HG02642 (cell line): ENCODE results near the gene EIF4G3.

Experiments
- ATAC-seq: cut with Tn5 transposase; IDR thresholded peaks from one replicate; pipeline ENCODE4 v1.9.1; 2021; ENCODE audit warnings: mild to moderate bottlenecking; ENCODE audit not compliant: unreplicated experiment, poor library complexity

The EIF4G3 gene

DNA sequence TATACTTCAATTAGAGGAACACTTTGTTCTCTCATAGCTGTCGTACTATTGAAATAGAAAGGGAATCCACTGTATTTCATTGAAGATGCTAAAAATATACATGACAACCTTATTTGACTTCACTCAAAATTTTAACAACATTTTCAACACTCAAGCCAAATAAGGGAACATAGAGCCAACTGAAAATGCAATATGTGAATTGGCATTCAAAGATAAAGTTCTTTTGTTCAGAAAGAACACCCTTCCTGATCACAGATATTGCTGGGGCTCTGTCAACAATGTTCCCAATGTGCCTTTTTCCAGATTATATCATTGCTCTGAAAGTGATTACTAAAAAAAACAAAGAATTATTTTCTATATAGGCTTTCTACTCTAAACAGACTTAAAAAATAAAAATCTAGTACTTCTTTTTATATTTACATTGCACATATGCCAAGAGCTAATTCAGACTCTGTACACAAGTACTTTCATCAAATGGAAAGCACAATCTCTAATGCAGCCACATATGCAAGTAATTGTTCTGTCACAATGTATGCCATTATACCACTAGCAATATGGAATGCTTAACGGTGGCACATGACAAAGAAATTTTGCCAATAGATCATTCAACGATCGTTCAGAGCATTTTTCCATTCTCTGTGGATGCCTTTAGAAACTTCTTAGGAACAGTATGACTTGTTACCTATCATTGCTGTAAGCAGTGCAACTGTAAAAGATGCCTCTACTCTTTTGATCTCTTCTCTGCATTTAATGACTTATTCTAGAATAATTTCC, 171.0 kb downstream of the EIF4G3 start:
- no peak for ATAC-seq

DNA sequence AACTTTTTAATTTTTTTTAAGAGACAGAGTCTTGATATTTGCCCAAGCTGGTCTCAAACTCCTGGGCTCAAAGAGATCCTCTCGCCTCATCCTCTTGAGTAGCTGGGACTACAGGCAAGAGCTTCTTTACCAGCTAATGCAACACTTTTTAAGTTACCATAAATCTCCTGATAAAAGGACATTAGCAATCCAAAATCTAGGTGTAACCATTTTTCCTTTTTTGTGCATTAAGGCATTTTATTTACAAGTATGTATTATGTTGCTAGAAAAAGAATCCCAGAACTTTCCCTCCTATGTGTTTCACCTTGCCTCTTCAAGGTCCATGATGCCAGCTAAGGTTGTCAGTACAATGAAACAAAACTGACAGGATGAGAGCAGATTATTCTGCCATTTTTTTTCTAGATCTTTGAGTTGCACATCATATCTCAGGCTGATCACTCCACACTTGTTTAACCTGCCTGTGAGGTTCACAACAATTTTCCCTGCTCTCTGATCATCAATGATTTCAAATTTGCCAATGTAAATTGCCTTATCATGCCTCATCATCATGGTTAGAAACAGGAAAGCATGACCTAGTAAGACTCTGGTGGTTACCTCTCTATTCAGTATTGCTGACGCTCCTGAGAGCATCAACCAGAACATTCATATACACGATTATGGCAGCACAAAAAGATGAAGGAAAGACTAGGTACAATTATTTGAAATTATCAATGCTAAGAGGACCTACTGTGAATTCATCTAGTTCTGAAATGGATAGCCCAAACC, 173.2 kb downstream of the EIF4G3 start:
- no peak for ATAC-seq

DNA sequence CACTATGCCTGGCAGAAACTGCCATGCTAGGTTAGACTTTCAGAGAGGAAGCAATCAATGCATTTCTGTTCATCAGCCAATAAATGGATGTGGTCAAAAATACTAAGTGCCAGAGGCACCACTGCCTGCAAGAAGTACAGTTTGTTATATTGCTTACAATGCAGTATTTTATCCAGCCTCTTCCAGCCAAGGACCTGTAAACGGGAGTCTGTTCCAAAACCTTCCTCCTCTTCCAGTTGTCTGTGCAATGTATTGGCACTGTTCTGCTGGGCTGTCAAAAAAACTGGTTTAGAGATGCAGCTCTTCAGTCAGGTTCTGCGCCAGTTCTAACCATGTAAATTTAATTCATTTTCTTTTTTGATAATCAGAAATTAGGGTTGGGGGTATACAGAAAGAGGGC, 175.7 kb downstream of the EIF4G3 start:
- ATAC-seq, result no peak

DNA sequence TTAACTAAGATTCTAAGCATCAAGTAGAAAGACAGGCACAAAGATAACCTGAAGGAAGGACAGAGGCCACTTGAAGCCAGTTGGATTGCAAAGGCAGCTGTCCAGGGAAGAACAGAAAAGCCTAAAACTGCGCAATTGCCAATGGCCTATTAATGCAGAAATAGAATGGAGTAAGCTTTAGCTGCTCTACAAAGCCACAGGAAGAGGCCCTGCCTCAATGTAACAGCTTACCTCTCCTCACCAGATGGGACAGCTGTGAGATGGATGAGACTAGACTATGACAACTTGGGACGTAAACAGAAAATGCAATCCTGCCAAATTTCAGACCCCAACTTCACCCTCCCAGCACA, 176.5 kb downstream of the EIF4G3 start:
- ATAC-seq, result no peak

DNA sequence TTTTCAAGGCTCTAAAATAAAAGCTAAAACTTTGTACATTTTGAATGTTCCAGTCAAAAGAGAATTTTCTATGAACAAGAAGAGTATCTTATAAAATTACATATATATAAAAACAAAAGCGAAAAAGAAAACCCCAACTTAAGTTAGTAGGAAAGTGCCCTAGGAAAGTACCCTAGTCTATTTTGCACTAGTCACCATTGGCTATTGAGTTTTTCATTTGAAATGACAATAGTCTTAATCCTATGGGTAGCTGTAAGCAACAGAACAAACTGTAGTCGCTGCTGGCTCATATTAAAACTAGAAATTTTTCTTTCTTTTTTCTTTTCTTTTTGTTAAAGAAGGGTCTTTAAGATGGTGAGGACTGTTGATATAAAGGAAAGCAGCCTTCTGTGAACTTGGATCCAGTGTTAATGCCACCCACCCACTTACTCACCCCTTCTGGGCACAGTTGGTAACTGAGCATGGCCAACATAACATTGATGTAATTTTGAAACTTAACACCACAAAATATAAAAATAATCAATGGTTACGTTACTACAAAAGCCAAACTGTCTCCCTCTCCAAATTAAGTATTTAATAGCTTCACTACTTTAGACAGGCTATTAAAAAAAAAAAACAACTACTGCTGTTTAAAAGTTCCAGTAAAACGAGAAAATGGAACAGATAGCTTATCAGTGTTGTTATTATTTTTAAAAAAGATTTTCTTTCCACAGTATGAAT, 177.0 kb downstream of the EIF4G3 start:
- ATAC-seq, result no peak

DNA sequence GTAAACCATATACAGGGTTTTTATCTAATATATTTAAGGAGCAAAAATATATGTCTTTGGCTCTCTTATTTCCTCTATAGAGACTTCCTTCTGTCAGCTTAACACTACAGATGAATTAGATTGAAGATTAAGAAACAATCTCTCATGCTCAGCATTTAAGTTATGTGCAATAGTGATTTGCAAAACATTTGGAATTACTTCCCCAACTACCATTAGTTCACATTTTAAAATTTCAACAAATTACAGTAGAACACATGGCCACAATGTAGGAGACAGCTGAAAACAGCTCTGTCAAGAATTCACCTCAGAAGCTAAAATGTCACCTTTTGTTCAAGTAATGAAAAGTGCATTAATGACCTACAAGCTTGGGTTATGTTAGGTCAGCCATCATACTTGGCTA, 177.9 kb downstream of the EIF4G3 start:
- no peak for ATAC-seq

DNA sequence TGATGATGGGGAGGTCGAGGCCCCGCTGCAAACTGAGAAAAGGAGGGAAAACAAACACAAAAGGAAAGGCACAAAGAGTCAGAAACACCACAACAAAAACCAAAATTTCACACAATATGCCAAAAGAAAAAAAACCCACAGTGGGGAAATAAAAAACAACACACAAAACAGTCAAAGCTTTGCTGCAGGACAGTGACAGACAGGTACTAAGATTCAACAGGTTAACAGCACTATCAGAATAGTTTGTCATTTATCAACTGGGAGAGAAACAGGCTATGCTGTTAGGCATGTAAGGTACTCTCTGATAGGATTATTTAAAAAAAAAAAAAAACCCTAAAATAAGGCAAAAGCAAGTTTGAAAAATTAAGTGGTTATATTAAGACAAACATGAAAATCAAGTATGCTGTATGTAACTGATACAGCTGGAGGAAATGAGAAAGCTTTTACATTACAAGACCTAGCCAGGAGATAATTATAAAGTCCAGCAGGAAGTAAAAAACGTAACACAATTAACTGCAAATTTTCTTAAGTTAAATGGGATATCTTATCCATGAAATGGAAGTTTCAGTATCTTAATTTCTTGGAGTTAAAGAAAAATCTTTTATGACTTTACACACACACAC, 179.0 kb downstream of the EIF4G3 start:
- ATAC-seq, result no peak

DNA sequence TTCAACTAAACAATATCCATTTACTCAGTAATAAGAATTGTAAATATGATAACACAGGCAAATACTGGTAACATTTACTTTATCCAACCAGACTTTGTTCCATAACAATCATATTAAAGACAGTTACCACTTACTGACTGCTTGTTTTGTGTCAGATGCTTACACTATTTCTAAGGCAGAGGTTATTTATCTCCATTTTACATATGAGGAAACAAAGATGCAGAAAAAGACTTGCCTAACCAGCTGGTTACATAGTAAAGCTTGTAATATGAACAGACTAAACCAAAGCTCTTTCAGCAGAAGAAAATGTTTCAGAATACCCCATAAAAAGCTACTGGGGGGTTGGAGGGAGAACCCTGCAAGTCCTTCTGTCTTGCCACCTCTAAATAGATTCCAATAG, 180.1 kb downstream of the EIF4G3 start:
- ATAC-seq, result no peak

DNA sequence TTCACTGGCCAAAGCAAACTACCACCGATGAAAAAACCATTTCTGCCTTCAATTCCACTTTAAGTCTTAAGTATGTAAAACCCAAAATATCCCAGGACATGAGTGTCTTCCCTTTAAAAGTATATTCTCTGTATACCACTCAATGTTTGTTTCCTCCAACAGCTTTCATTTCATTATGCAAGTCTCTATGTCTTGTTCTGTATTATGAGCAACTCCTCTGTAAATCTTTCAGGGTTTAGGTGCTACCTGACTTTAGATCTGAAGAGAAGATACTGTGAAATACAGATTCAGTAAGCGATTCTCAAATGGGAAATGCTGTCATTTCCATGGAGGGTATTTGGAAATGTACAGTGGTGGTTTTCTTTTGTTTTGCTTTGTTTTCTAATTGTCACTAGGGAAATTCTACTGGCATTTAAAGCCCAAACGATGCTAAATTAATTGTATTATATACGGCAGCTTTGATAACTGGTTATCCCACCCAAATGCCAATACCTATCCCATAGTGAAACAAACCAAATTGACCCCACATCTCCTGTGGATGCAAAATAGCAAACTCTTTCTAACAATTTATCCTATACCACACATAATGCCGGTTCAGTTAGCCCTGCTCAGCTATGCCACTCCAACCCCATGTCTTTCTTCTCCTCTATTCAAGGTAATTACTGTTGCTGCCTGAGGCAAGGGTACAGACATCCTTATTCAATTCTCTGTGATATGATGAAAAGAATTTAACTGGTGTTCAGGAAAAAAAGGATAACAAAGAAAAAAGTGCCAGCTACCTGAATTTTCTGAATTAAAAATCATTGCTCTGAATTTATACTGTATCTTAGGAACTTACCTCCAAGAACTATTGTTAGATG, 182.8 kb downstream of the EIF4G3 start:
- ATAC-seq, result no peak

DNA sequence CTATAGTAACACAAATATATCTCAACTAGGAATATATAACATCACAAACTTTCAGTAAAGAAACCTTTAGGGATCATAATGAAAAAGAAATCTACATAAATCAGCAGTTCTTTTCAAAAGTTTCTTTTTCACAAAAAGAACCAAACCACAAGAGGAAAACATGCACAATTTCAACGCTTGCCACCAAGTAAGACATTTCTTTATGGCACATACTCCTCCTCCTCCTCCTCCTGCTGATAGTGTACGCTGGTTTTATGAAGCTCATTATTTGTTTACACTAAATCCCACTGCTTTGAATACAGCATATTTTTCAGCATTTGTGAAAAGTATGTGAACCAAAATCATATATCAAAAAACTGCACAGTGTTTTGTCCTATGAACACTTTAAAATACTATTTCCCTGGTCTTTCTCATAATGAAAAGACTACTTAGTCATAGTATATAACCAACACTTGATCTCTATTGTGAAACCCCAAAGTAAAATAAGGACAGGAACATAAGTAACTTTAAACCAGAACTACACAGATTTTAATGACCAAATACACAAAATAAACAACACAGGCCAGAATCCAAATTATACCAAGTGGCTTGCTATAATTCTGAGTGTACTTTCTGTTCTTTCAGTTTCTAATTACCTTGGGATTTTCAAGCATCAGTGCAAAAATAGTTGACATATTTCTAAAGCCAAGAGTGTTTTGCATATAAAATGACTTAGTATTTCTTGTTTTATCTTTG, 184.2 kb downstream of the EIF4G3 start:
- no peak for ATAC-seq

DNA sequence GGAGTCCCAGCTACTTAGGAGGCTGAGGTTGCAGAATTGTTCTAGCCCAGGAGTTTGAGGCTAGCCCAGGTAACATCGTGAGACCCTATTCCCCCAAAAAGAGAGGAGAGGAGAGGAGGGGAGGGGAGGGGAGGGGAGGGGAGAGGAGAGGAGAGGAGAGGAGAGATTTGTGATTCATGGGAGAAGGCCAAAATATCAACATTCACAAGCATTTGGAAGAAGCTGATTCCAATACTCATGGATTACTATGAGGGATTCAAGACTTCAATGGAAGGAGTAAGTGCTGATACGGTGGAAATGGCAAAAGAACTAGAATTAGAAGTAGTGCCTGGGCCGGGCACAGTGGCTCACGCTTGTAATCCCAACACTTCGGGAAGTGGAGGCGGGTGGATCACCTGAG, 187.8 kb downstream of the EIF4G3 start:
- no peak for ATAC-seq

DNA sequence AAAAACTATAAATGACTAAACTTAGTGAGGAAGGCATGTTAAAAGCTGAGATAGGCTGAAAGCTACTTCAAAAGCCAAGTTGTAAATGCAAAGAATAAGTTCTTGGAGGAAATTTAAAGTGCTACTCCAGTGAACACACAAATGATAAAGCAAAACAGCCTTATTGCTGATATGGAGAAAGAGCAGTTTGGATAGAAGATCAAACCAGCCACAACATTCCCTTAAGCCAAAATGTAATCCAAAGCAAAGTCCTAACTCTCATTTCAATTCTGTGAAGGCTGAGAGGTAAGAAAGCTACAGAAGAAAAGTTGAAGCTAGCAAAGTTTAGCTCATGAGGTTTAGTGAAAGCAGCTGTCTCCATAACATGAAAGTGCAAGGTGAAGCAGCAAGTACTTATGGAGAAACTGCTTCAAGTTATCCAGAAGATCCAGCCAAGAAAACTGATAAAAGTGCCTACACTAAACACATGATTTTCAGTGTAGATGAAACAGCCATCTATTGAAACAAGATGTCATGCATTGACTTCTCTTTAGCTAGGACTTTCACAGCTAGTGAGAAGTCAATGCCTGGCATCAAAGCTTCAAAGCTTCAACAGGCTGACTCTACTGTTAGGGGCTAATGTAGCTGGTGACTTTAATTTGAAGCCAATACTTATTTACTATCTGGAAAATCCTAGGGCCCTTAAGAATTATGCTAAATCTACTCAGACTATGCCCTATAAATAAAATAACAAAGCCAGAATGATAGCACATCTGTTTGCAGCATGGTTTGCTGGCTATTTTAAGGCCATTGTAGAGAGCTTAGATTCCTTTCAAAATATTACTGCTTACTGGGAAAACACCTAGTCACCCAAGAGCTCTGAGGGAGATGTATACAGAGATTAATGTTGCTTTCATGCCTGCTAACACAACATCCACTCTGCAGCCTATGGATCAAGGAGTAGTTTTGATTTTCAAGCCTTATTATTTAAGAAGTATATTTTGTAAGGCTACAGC, 188.6 kb downstream of the EIF4G3 start:
- ATAC-seq, result no peak

DNA sequence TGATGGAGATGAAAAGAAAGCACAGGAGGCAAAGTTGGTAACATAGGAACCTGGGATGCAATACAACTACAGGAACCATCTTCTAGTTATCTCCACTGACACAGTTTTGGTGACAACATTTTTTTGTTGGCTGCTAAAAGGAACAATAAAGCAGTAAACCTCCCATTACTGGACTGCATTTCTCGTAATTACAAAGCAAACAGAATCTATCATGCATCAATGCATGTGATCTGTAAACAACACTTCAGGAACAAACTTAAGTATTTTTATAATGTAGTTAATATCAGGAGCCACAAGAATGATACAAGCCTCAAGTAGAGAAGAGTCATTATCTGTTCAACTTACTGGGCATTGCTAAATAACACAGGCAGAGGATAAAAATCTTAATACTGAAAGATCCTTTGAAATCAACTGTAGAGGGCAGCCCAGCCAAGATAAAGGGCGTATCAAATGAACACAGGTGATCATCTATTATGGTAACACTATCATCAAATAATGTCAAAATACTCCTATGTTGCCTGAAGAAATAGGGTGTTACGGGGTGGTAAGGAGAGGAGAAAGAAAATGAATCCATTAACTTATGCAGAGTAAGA, 193.3 kb downstream of the EIF4G3 start:
- ATAC-seq, result no peak

DNA sequence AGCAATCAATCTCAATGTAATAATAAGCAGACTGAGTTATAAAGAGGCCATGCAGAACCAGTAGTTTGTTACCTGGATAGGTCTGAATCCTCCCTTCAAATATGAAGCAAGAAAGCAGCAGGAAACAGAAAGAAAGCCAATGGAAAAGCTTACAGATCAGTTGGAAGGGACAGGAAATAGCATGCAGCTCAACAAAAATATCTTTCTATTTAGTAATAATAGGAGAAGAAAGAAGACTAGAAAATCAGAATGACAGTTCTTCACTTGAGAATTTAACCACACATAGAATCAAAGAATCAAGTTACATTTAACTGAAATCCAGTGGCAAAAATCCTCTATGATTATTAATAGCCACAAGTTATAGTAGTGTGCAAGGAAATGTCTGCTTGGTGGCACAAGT, 194.4 kb downstream of the EIF4G3 start:
- no peak for ATAC-seq

DNA sequence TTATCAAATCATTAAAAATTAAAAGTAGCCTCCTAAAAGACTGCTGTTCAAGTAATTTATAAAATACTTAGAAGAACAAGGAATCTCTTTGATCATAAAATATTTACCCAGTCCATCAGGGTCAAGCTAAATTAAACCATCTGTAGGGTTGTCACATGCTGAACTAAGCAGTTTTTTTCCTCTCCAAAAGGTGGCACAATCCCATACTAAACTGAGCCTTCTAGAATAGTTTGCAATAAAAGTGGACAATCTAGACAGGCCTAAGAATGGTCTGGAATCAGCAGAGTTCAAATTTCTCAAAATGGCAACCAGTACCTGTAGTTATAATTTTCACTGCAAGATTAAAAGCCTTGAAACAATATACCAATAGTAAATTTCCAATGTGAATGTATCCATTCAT, 194.8 kb downstream of the EIF4G3 start:
- ATAC-seq, result no peak

DNA sequence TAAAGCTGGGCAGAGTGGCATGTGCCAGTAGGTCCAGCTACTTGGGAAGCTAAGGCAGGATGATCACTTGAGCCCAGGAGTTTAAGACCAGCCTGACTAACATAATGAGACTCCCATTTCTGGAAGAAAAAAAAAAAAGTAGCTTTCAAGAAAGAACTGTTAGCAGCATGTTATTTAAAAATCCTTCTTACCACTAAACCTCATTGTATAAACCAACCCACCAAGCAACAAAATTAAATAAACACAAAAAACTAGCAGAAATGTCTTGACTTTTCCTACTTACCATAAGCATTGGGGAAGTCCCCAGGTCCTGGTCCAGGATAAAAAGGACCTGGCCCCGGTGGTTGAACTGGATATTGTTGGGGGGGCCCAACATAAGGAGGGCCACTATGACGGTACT, 196.6 kb downstream of the EIF4G3 start:
- no peak for ATAC-seq

DNA sequence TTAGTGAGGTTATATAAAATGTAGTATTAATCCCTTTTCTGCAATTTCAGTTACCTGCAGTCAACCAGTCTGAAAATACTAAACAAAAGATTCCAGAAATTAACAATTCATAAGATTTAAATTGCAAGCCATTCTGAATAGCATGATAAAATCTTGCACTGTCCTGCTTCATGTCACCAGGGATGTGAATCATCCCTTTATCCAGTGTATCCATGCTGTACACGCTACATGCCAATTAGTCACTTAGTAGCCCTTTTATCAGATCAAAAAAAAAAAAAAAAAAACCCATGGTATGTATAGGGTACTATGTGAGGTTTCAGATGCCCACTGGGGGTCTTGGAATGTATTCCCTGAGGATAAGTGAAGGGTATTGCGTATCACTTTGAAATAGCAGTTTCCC, 198.3 kb downstream of the EIF4G3 start:
- ATAC-seq, result no peak

DNA sequence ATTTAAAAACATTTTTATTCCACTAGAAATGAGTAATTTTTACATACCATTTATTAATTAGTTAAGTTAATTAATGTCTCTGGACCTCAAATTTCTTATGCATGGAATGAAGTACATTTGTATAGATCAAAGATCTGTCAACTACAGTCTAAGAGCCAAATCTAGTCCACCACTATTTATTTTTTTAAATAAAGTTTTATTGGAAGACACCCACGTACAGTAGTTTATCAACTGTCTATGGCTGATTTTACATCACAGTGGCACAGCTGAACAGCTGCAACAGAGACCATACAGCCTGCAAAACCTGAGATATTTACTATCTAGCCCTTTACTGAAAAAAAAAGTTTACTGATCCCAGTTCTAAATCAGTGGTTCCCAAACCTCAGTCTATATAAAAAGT, 201.0 kb downstream of the EIF4G3 start:
- no peak for ATAC-seq
